Astrocyte (in vitro differentiated cells and primary cell): ENCODE results near the gene CLASP1.

Experiments used
- EZH2 ChIP-seq: IDR thresholded peaks from 2 replicates; pipeline ENCODE4 v1.6.1; 2012; ENCODE audit warnings: mild to moderate bottlenecking, low read length, inconsistent platforms; ENCODE audit not compliant: insufficient read depth
- TF ChIP-seq, protein P1 (sequence below): IDR thresholded peaks from 2 replicates; pipeline ENCODE4 v1.5.1; 2011; ENCODE audit warnings: low read depth, mild to moderate bottlenecking, inconsistent platforms, low read length, moderate library complexity; ENCODE audit not compliant: insufficient read depth

- TF ChIP-seq, protein P1, sequence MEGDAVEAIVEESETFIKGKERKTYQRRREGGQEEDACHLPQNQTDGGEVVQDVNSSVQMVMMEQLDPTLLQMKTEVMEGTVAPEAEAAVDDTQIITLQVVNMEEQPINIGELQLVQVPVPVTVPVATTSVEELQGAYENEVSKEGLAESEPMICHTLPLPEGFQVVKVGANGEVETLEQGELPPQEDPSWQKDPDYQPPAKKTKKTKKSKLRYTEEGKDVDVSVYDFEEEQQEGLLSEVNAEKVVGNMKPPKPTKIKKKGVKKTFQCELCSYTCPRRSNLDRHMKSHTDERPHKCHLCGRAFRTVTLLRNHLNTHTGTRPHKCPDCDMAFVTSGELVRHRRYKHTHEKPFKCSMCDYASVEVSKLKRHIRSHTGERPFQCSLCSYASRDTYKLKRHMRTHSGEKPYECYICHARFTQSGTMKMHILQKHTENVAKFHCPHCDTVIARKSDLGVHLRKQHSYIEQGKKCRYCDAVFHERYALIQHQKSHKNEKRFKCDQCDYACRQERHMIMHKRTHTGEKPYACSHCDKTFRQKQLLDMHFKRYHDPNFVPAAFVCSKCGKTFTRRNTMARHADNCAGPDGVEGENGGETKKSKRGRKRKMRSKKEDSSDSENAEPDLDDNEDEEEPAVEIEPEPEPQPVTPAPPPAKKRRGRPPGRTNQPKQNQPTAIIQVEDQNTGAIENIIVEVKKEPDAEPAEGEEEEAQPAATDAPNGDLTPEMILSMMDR: no peak
- no peak for TF ChIP-seq EZH2
Measured at GRCh38 chr2:121360566-121361300, 288.5 kb downstream of the CLASP1 start.
